Suppressor macrophage treated with lipopolysaccharide for 1 hour (primary cell): ENCODE data around the gene AGAP9.
"Not testable (repeated sequence)": the region's sequence is repeated elsewhere in the genome, so short reads cannot be mapped to it uniquely, and the experiment has no call there.

Experiments used
- DNase-seq, 3 donors: peaks; one replicate each; pipeline ENCODE4 v3.0.0-alpha.2; 2020 to 2022

Gene AGAP9

GRCh38 chr10:47523475-47523874 is at the start of gene AGAP9:
Gene AGAP9, minus strand, starts transcription at chr10:47523638. Its CDS starts 112 bp downstream, at chr10:47523526.
- DNase-seq, result not testable (repeated sequence)

- DNase-seq, result not testable (repeated sequence)
These were observed 47.9 kb upstream of the AGAP9 start for GRCh38 chr10:47571138-47571912.

GRCh38 chr10:47566757-47567156 is 43.3 kb upstream of the AGAP9 start:
- DNase-seq, result not testable (repeated sequence)

- not testable (repeated sequence) for DNase-seq
These were observed 42.8 kb upstream of the AGAP9 start for GRCh38 chr10:47566108-47566699.

- DNase-seq, result peak in 1 of 3 donors; percentile 20
These were observed 42.1 kb upstream of the AGAP9 start for GRCh38 chr10:47565517-47565920.

GRCh38 chr10:47564953-47565352 is 41.5 kb upstream of the AGAP9 start:
- DNase-seq, result not testable (repeated sequence)

- DNase-seq, result not testable (repeated sequence)
These were observed 40.9 kb upstream of the AGAP9 start for GRCh38 chr10:47564318-47564717.

- not testable (repeated sequence) for DNase-seq
These were observed 37.0 kb upstream of the AGAP9 start for GRCh38 chr10:47560452-47560851.

GRCh38 chr10:47559718-47560308 is 36.4 kb upstream of the AGAP9 start:
- DNase-seq, result not testable (repeated sequence)

GRCh38 chr10:47558109-47558508 is 34.7 kb upstream of the AGAP9 start:
- peak; percentile 46 to 66 (median 56) for DNase-seq

GRCh38 chr10:47557616-47558015 is 34.2 kb upstream of the AGAP9 start:
- DNase-seq, result peak in 2 of 3 donors; percentile 44 to 47

- not testable (repeated sequence) for DNase-seq
These were observed 31.9 kb upstream of the AGAP9 start for GRCh38 chr10:47555334-47555733.

GRCh38 chr10:47554552-47554951 is 31.1 kb upstream of the AGAP9 start:
- not testable (repeated sequence) for DNase-seq

GRCh38 chr10:47553860-47554247 is 30.4 kb upstream of the AGAP9 start:
- DNase-seq, result peak; percentile 10 to 30 (median 18)

- DNase-seq, result peak; percentile 83 to 91 (median 83)
These were observed 29.9 kb upstream of the AGAP9 start for GRCh38 chr10:47553214-47553859.

- peak; percentile 72 to 84 (median 76) for DNase-seq
These were observed 29.3 kb upstream of the AGAP9 start for GRCh38 chr10:47552719-47553118.

GRCh38 chr10:47547286-47547685 is 23.8 kb upstream of the AGAP9 start:
- not testable (repeated sequence) for DNase-seq

GRCh38 chr10:47536430-47536829 is 13.0 kb upstream of the AGAP9 start:
- not testable (repeated sequence) for DNase-seq

- DNase-seq, result not testable (repeated sequence)
These were observed 21.1 kb downstream of the AGAP9 start for GRCh38 chr10:47502313-47502712.

- not testable (repeated sequence) for DNase-seq
These were observed 29.2 kb downstream of the AGAP9 start for GRCh38 chr10:47494226-47494625.

- not testable (repeated sequence) for DNase-seq
These were observed 31.8 kb downstream of the AGAP9 start, which contains the start of gene FAM25G for GRCh38 chr10:47491600-47491999. Gene FAM25G, minus strand, starts transcription at chr10:47491700. Its CDS starts 26 bp downstream, at chr10:47491674.

GRCh38 chr10:47489630-47490029 is 33.8 kb downstream of the AGAP9 start:
- not testable (repeated sequence) for DNase-seq

- DNase-seq, result peak in 2 of 3 donors; percentile 6 to 20
These were observed 37.5 kb downstream of the AGAP9 start for GRCh38 chr10:47485943-47486342.
